ENCODE results near the gene PDGFB.

The PDGFB gene

GRCh38 chr22:39236321-39237317 is 8.2 kb downstream of the PDGFB start:
- no peaks in the 10 kb centered on the region for H3K9me3 ChIP-seq
- H3K36me3 ChIP-seq = no peaks in the 10 kb centered on the region
- peaks cover 0 to 13% of the 10 kb centered on the region in 2 experiments for H3K4me1 ChIP-seq (ENCODE audit: control insufficient read depth in 1 of 2, insufficient read depth in 1 of 2, low read depth in 1 of 2, low read length in 1 of 2)
- peaks cover 100% of the 10 kb centered on the region for H3K27me3 ChIP-seq
- H3K4me3 ChIP-seq (ENCODE audit: low read depth in 1 of 2, low read length in 1 of 2) = no peak overlapping the region
- no peak for TF ChIP-seq CTCF (IDR thresholded peaks at IDR 0.05)
- H3K27ac ChIP-seq = no peak overlapping the region

DNA sequence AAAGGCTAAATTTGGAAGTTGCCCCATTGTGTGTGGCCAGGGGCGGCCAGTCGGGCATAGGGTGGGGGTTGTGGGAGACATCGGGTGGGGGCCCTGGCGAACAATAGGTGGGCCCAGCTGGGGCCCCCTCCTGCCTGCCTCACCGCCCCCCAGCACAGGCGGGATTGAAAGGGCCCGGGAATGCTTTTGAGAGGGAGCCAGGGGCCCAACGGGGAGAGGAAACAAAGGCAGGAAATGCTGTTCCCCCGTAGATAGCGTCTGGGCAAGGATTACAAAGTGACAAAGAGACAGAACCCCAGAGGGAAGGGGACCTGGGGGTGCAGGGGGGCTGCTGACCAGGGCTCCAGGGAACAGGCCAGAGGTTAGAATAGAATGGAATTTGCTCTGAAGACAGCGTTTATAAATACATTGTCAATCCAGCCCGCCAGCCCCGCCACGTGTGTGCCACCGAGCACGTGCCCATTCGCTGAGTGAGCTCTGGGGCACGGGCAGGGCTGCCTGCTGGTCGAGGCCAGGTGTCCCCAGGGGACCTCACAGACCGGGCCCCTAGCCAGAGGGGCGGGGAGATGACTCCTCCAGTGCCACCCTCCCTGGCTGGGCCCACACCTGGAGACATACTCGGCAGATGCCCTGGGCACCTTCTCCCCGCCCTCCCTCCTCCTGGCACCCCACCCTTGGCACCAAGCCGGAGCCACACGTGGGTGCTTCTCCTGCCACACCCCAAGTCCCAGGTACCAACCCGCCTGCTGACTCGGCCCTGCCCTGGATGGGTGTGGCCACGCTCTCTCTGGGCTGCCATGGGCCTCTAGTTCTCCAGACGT is 9.7 kb downstream of the PDGFB start:
- TF ChIP-seq CTCF (IDR thresholded peaks at IDR 0.05) = no peak
- Histone ChIP-seq H3K4me1 (ENCODE audit: control insufficient read depth in 1 of 2, insufficient read depth in 1 of 2, low read depth in 1 of 2, low read length in 1 of 2) (peaks cover 0 to 9% of the 10 kb centered on the region in 2 experiments), H3K36me3 (no peaks in the 10 kb centered on the region), H3K27me3 (peaks cover 100% of the 10 kb centered on the region), H3K4me3 (ENCODE audit: low read depth in 1 of 2, low read length in 1 of 2) (no peak overlapping the region), H3K9me3 (no peaks in the 10 kb centered on the region), H3K27ac (no peak overlapping the region)

- no peak for TF ChIP-seq CTCF (IDR thresholded peaks at IDR 0.05)
- H3K27ac ChIP-seq = no peak overlapping the region
- H3K27me3 ChIP-seq = peaks cover 100% of the 10 kb centered on the region
- peaks cover 0 to 9% of the 10 kb centered on the region in 2 experiments for H3K4me1 ChIP-seq (ENCODE audit: control insufficient read depth in 1 of 2, insufficient read depth in 1 of 2, low read depth in 1 of 2, low read length in 1 of 2)
- no peaks in the 10 kb centered on the region for H3K9me3 ChIP-seq
- H3K4me3 ChIP-seq (ENCODE audit: low read depth in 1 of 2, low read length in 1 of 2) = no peak overlapping the region
- H3K36me3 ChIP-seq = no peaks in the 10 kb centered on the region
These were observed 10.4 kb downstream of the PDGFB start for GRCh38 chr22:39234472-39234787.

- Histone ChIP-seq H3K4me3 (ENCODE audit: low read depth in 1 of 2, low read length in 1 of 2) (no peak overlapping the region), H3K36me3 (no peaks in the 10 kb centered on the region), H3K27ac (no peak overlapping the region), H3K9me3 (no peaks in the 10 kb centered on the region), H3K4me1 (ENCODE audit: control insufficient read depth in 1 of 2, insufficient read depth in 1 of 2, low read depth in 1 of 2, low read length in 1 of 2) (peaks cover 0 to 9% of the 10 kb centered on the region in 2 experiments), H3K27me3 (peaks cover 100% of the 10 kb centered on the region)
- TF ChIP-seq CTCF (IDR thresholded peaks at IDR 0.05) = no peak
These were observed 10.9 kb downstream of the PDGFB start for GRCh38 chr22:39233710-39234471.

Measured in neutrophil (primary cell).